Measurements from ENCODE around the gene EVPLL. TPM values are rescaled to one million over a fixed set of nuclear protein-coding genes. Genes with fewer than 3 reads are reported as not detected.
"Not testable (repeated sequence)": the region's sequence is repeated elsewhere in the genome, so short reads cannot be mapped to it uniquely, and the experiment has no call there.

EVPLL gene
- not detected for total RNA-seq

DNA sequence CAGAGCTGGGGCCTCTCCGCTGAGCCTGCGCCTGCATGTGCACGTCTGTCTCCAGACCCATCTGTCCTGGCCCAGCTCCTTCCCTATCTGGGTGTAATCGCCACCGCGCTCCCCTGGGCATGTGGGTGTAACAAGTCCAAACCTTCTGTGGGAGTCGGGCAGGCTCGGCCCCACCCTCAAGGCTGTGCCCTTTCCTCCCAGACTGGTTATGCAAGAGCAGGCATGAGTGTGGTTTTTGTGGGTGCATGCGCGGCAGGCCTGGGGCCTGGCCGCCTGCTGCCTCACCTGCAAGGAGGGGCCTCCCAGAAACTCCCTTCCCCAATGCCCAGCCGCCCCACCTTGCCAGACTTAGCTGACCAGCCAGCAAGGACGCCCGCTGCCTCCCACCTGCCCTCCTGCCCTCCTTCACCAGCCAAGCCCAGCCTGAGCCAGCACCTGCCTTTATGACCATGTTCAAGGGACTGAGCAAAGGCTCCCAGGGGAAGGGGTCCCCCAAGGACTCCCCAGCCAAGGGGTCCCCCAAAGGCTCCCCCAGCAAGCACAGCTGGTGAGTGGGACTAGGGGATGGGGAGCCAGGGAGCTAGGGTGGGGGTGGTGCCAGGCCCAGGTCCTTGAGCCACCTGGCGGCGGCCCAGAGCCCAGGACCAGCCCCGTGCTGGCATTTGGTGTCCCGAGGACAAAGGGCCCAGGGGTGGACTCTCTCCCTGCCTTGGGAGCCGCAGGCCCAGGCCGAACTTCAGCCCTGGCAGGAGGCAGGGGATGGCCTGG, at the start of gene EVPLL:
TSS of gene EVPLL (plus strand) at position 342 of the 768 bp plus-strand sequence. CDS start 3,160 bp downstream, outside the sequence.
- no peak within 1 kb of the TSS for H3K27ac Mint-ChIP-seq
- ATAC-seq (ENCODE audit: low read depth) (peak; percentile 17), DNase-seq (no peak)
- no peak within 1 kb of the TSS for H3K4me3 Mint-ChIP-seq
- POLR2A ChIA-PET, result no interaction called here
- H3K4me1 Mint-ChIP-seq, result no peaks in the 10 kb centered on the region
- H3K9me3 Mint-ChIP-seq, result peaks cover 5% of the 10 kb centered on the region
- peaks cover 13% of the 10 kb centered on the region for H3K27me3 Mint-ChIP-seq
- H3K36me3 Mint-ChIP-seq, result no peaks in the 10 kb centered on the region

DNA sequence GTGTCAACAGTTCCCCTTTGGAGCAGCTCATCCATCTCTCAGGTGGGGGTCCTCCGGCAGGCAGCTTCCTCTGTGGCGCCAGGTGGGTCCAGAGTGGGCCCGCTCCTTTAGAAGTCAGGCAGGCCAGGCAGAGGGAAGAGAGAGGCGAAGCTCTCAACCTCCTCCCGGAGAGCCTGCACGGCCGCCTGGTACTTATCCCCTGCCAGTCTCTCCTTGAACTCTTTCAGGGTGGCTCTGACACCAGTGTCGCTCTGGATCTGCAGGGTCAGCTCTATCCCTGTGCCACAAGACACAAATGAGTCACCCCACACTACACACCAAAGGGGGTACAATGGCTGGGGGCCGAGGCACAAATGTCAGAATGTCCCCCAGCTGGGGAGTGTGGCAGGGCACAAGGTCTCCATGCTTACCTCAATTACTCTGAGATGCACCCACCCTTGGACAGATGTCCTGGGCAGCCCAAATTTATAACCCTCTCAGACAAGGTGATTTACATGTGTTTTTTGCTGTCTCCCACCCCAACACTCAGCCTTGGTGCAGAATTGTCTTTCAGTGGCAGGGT, 48.9 kb upstream of the EVPLL start:
- H3K27ac Mint-ChIP-seq, result no peak overlapping the region
- peaks cover 14% of the 10 kb centered on the region for H3K36me3 Mint-ChIP-seq
- H3K27me3 Mint-ChIP-seq, result no peaks in the 10 kb centered on the region
- DNase-seq (no peak), ATAC-seq (ENCODE audit: low read depth) (no peak)
- no peaks in the 10 kb centered on the region for H3K9me3 Mint-ChIP-seq
- POLR2A ChIA-PET, result interaction anchor here (1.2 to 1.3 kb wide), 2 partner anchors 13 to 34 kb away, joined by 3 to 4 read pairs; partner anchors contain the start of gene SMCR8
- no peak overlapping the region for H3K4me3 Mint-ChIP-seq
- H3K4me1 Mint-ChIP-seq, result peaks cover 20% of the 10 kb centered on the region

GRCh38 chr17:18331879-18332278, 45.7 kb upstream of the EVPLL start:
- no peaks in the 10 kb centered on the region for H3K9me3 Mint-ChIP-seq
- H3K4me1 Mint-ChIP-seq, result peaks cover 16% of the 10 kb centered on the region
- peaks cover 11% of the 10 kb centered on the region for H3K36me3 Mint-ChIP-seq
- POLR2A ChIA-PET, result interaction anchor here (0.6 to 1.1 kb wide), 4 partner anchors 14 to 148 kb away, joined by 3 to 5 read pairs (median 4); partner anchors contain the start of genes ALKBH5, SMCR8 and TOP3A
- H3K27me3 Mint-ChIP-seq, result no peaks in the 10 kb centered on the region
- H3K27ac Mint-ChIP-seq, result peak overlapping the region; percentile 90
- no peak for DNase-seq
- H3K4me3 Mint-ChIP-seq, result peak overlapping the region; percentile 75
- ATAC-seq (ENCODE audit: low read depth), result peak; percentile 77

DNA sequence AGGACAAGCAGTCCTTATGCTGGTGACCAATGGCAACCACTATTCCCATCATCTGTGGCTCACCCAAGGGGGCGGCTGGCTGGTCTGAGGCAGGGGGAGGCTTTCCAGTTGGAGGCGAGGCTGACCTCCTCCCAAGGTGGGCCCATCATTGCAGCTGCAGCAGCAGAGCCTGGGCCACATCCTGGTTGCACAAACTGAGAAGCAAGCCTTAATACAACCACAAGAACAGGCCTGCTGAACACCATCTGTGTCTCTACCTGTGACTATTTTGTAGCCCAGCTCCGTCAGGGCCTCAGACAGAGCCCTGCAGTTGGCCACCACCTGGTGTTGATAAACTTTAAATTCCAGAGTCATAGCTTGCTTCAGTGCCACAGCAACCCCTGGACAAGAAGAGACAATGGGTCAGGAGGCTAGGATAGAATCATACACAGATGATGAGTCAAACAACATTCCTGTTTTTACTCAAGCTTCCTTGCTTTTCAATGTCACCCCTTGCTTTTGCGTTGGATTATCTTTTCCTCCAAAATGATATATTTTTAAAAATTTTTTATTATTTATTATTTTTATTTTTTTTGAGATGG, 44.6 kb upstream of the EVPLL start:
- Mint-ChIP-seq H3K27ac (peak overlapping the region; percentile 60), H3K4me3 (no peak overlapping the region), H3K9me3 (no peaks in the 10 kb centered on the region), H3K27me3 (no peaks in the 10 kb centered on the region), H3K36me3 (peaks cover 12% of the 10 kb centered on the region), H3K4me1 (peaks cover 16% of the 10 kb centered on the region)
- DNase-seq (no peak), ATAC-seq (ENCODE audit: low read depth) (peak; percentile 25)
- POLR2A ChIA-PET, result no interaction called here

- H3K36me3 Mint-ChIP-seq, result peaks cover 32% of the 10 kb centered on the region
- H3K9me3 Mint-ChIP-seq, result not testable (repeated sequence)
These were observed 39.4 kb upstream of the EVPLL start for GRCh38 chr17:18338158-18338557.

DNA sequence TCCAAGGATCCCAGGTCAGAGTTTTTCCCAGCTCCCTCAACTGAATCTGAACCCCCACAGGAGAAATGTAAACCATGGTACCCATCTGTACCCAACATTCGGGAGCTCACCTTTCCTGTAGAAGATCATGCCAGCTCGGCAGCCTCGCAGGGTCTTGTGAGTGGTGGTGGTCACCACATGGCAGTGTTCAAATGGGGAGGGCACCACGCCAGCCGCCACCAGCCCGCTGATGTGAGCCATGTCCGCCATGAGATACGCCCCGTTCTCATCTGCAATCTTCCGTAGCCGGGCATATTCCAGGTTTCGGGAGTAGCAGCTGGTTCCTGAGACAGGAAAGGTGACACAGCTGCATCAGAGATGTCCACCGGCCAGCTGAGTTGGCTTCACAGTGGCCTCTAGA, 37.6 kb upstream of the EVPLL start:
- Mint-ChIP-seq H3K27ac (no peak overlapping the region), H3K27me3 (no peaks in the 10 kb centered on the region), H3K4me3 (no peak overlapping the region), H3K4me1 (no peaks in the 10 kb centered on the region), H3K36me3 (peaks cover 31% of the 10 kb centered on the region), H3K9me3 (no peaks in the 10 kb centered on the region)
- no peak for DNase-seq
- POLR2A ChIA-PET, result no interaction called here
- no peak for ATAC-seq (ENCODE audit: low read depth)

More at GRCh38 chr17:18338158-18338557, 39.4 kb upstream of the EVPLL start:
- POLR2A ChIA-PET; H3K27me3 Mint-ChIP-seq; H3K4me1 Mint-ChIP-seq; DNase-seq; H3K27ac Mint-ChIP-seq; H3K4me3 Mint-ChIP-seq; ATAC-seq (ENCODE audit: low read depth): not testable (repeated sequence)

GRCh38 chr17:18344021-18344420, 33.6 kb upstream of the EVPLL start:
- H3K4me1 Mint-ChIP-seq, result no peaks in the 10 kb centered on the region
- peaks cover 23% of the 10 kb centered on the region for H3K36me3 Mint-ChIP-seq
- H3K4me3 Mint-ChIP-seq, result no peak overlapping the region
- H3K27me3 Mint-ChIP-seq, result no peaks in the 10 kb centered on the region
- no peak overlapping the region for H3K27ac Mint-ChIP-seq
- POLR2A ChIA-PET, result no interaction called here
- DNase-seq (no peak), ATAC-seq (ENCODE audit: low read depth) (no peak)
- no peaks in the 10 kb centered on the region for H3K9me3 Mint-ChIP-seq

DNA sequence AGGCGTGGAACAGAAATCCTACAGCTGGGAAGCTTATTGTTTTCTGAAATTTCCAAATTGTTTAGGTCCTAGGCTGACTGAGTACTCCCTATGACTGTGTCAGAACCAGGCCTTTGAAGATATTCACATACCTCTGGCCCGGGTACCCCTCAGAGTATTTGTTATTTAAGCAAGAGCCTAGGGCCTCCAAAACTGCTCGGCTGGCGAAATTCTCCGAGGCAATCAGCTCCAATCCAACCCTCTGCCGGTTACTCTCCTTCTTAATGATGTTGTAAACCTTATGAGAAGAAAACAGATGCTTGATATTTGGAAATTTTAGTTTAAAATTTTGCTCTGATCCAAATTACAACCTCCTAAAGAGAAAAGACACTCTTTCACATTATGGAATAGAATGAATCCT, 24.0 kb upstream of the EVPLL start:
- Mint-ChIP-seq H3K27ac (no peak overlapping the region), H3K9me3 (no peaks in the 10 kb centered on the region), H3K36me3 (peaks cover 13% of the 10 kb centered on the region), H3K27me3 (no peaks in the 10 kb centered on the region), H3K4me3 (no peak overlapping the region), H3K4me1 (no peaks in the 10 kb centered on the region)
- POLR2A ChIA-PET, result no interaction called here
- no peak for DNase-seq
- ATAC-seq (ENCODE audit: low read depth), result no peak

GRCh38 chr17:18356624-18357023, 21.0 kb upstream of the EVPLL start:
- no peak for ATAC-seq (ENCODE audit: low read depth)
- peaks cover 4% of the 10 kb centered on the region for H3K4me1 Mint-ChIP-seq
- H3K27ac Mint-ChIP-seq, result no peak overlapping the region
- POLR2A ChIA-PET, result no interaction called here
- no peak overlapping the region for H3K4me3 Mint-ChIP-seq
- peaks cover 22% of the 10 kb centered on the region for H3K36me3 Mint-ChIP-seq
- no peaks in the 10 kb centered on the region for H3K9me3 Mint-ChIP-seq
- no peak for DNase-seq
- H3K27me3 Mint-ChIP-seq, result no peaks in the 10 kb centered on the region

DNA sequence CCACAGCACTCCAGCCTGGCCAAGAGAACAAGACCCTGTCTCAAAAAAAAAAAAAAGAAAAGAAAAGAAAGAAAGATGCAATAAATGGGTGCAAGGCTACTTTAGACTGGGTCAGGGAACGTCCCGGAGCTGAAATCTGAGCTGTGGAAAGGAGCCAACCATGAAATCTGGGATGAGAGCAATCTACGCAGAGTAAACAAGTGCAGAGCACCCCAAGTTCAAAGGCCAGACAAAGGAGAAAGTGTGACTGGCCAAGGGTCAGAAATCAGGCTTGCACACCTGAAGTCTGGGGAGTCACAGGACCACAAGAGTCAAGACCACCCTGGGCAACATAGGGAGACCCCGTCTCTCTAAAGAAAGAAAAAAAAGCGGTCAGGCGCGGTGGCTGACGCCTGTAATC, 17.1 kb upstream of the EVPLL start:
- DNase-seq (no peak), ATAC-seq (ENCODE audit: low read depth) (no peak)
- POLR2A ChIA-PET, result no interaction called here
- no peak overlapping the region for H3K27ac Mint-ChIP-seq
- H3K4me1 Mint-ChIP-seq, result peaks cover 14% of the 10 kb centered on the region
- H3K36me3 Mint-ChIP-seq, result peaks cover 16% of the 10 kb centered on the region
- H3K27me3 Mint-ChIP-seq, result no peaks in the 10 kb centered on the region
- no peaks in the 10 kb centered on the region for H3K9me3 Mint-ChIP-seq
- H3K4me3 Mint-ChIP-seq, result no peak overlapping the region

GRCh38 chr17:18361837-18362697, 15.5 kb upstream of the EVPLL start:
- peak overlapping the region; percentile 70 for H3K27ac Mint-ChIP-seq
- POLR2A ChIA-PET, result interaction anchor here (0.7 to 1.9 kb wide), 4 partner anchors 14 to 47 kb away, joined by 3 to 9 read pairs (median 4); partner anchors contain the start of genes SMCR8 and TOP3A
- no peaks in the 10 kb centered on the region for H3K9me3 Mint-ChIP-seq
- peak overlapping the region; percentile 93 for H3K4me3 Mint-ChIP-seq
- no peak for ATAC-seq (ENCODE audit: low read depth)
- peaks cover 13% of the 10 kb centered on the region for H3K36me3 Mint-ChIP-seq
- H3K27me3 Mint-ChIP-seq, result no peaks in the 10 kb centered on the region
- H3K4me1 Mint-ChIP-seq, result peaks cover 14% of the 10 kb centered on the region
- DNase-seq, result no peak

DNA sequence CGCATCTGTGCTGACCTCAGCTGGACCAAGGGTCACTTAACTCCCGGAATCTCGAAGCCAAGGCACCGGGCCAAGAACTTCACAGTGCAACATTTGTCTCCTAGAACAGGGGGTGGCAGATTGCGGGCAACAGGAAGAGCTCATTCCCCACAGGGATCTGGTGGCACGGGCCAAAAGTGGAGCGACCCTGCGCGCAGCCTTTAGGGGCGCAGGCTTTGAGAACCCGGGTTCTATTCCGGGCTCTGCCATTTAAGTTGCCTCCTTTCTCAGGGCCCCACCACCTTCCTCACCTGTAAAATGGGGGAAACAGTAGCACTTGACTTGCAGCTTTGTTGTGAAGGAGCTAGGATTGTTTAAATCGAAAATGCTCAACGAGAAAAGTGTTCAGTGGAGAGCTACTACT, 14.9 kb upstream of the EVPLL start:
- peaks cover 13% of the 10 kb centered on the region for H3K36me3 Mint-ChIP-seq
- POLR2A ChIA-PET, result interaction anchor here (0.9 to 1.9 kb wide), 2 partner anchors 34 to 48 kb away, joined by 3 to 9 read pairs; partner anchors contain the start of genes SMCR8 and TOP3A
- H3K4me3 Mint-ChIP-seq, result peak overlapping the region; percentile 93
- H3K27me3 Mint-ChIP-seq, result no peaks in the 10 kb centered on the region
- ATAC-seq (ENCODE audit: low read depth), result peak; percentile 1
- H3K4me1 Mint-ChIP-seq, result peaks cover 14% of the 10 kb centered on the region
- H3K9me3 Mint-ChIP-seq, result no peaks in the 10 kb centered on the region
- H3K27ac Mint-ChIP-seq, result peak overlapping the region; percentile 79
- peak; percentile 40 for DNase-seq

Measured in activated naive CD8-positive, alpha-beta T cell treated with anti-CD3 and anti-CD28 coated beads, Interleukin-2, amount 10 ng/mL, durations not matched to agents 7 days and 5 days (primary cell).